ENCODE results near the gene SLC35E2B.
"Not testable (repeated sequence)": the region's sequence is repeated elsewhere in the genome, so short reads cannot be mapped to it uniquely, and the experiment has no call there.

The SLC35E2B gene

GRCh38 chr1:1672181-1672965, 20.2 kb downstream of the SLC35E2B start:
- FAIRE-seq (no peak), DNase-seq (ENCODE audit: insufficient read length) (no peak)
- TF ChIP-seq TAF1 (IDR thresholded peaks at IDR 0.05; ENCODE audit: borderline replicate concordance, low read depth, low read length) (no peak), POLR2A (IDR thresholded peaks at IDR 0.05; ENCODE audit: low read depth, low read length) (no peak), POLR2AphosphoS5 (IDR thresholded peaks at IDR 0.05; ENCODE audit: low read depth, low read length) (no peak)

GRCh38 chr1:1671365-1672119, 21.1 kb downstream of the SLC35E2B start:
- TF ChIP-seq POLR2A (IDR thresholded peaks at IDR 0.05; ENCODE audit: low read depth, low read length) (no peak), POLR2AphosphoS5 (IDR thresholded peaks at IDR 0.05; ENCODE audit: low read depth, low read length) (no peak), TAF1 (IDR thresholded peaks at IDR 0.05; ENCODE audit: borderline replicate concordance, low read depth, low read length) (no peak)
- DNase-seq (ENCODE audit: insufficient read length): no peak
- no peak for FAIRE-seq

- TF ChIP-seq TAF1 (IDR thresholded peaks at IDR 0.05; ENCODE audit: borderline replicate concordance, low read depth, low read length) (no peak), POLR2AphosphoS5 (IDR thresholded peaks at IDR 0.05; ENCODE audit: low read depth, low read length) (no peak), POLR2A (IDR thresholded peaks at IDR 0.05; ENCODE audit: low read depth, low read length) (no peak)
- FAIRE-seq (no peak), DNase-seq (ENCODE audit: insufficient read length) (no peak)
Observed at GRCh38 chr1:1670866-1671265, 21.7 kb downstream of the SLC35E2B start.

GRCh38 chr1:1669468-1670440, 22.8 kb downstream of the SLC35E2B start:
- FAIRE-seq (no peak), DNase-seq (ENCODE audit: insufficient read length) (no peak)
- TF ChIP-seq POLR2A (IDR thresholded peaks at IDR 0.05; ENCODE audit: low read depth, low read length) (no peak), POLR2AphosphoS5 (IDR thresholded peaks at IDR 0.05; ENCODE audit: low read depth, low read length) (no peak), TAF1 (IDR thresholded peaks at IDR 0.05; ENCODE audit: borderline replicate concordance, low read depth, low read length) (no peak)

GRCh38 chr1:1666526-1666925, 26.1 kb downstream of the SLC35E2B start:
- no peak for DNase-seq (ENCODE audit: insufficient read length)
- FAIRE-seq: no peak
- TF ChIP-seq POLR2AphosphoS5 (IDR thresholded peaks at IDR 0.05; ENCODE audit: low read depth, low read length): no peak

- TF ChIP-seq POLR2AphosphoS5 (IDR thresholded peaks at IDR 0.05; ENCODE audit: low read depth, low read length): no peak
- no peak for TF ChIP-seq TAF1 (IDR thresholded peaks at IDR 0.05; ENCODE audit: borderline replicate concordance, low read depth, low read length)
- TF ChIP-seq POLR2A (IDR thresholded peaks at IDR 0.05; ENCODE audit: low read depth, low read length): no peak
- FAIRE-seq (no peak), DNase-seq (ENCODE audit: insufficient read length) (no peak)
Observed at GRCh38 chr1:1665815-1666251, 26.8 kb downstream of the SLC35E2B start.

- DNase-seq (ENCODE audit: insufficient read length): no peak
- no peak for FAIRE-seq
- TF ChIP-seq POLR2A (IDR thresholded peaks at IDR 0.05; ENCODE audit: low read depth, low read length) (no peak), TAF1 (IDR thresholded peaks at IDR 0.05; ENCODE audit: borderline replicate concordance, low read depth, low read length) (no peak)
Observed at GRCh38 chr1:1664941-1665814, 27.4 kb downstream of the SLC35E2B start.

GRCh38 chr1:1664318-1664717, 28.3 kb downstream of the SLC35E2B start:
- not testable (repeated sequence) for FAIRE-seq; DNase-seq (ENCODE audit: insufficient read length)

GRCh38 chr1:1662830-1663560, 29.6 kb downstream of the SLC35E2B start:
- not testable (repeated sequence) for DNase-seq (ENCODE audit: insufficient read length); FAIRE-seq

GRCh38 chr1:1662392-1662791, 30.2 kb downstream of the SLC35E2B start:
- not testable (repeated sequence) for FAIRE-seq; DNase-seq (ENCODE audit: insufficient read length)

All from GM12892 (cell line).